CD4-positive, alpha-beta T cell treated with Interleukin-6 at 100 ng/mL for 8 hours (primary cell): ENCODE measurements around the gene DPEP1.
"Not testable (repeated sequence)": the region's sequence is repeated elsewhere in the genome, so short reads cannot be mapped to it uniquely, and the experiment has no call there.

Source experiments
- DNase-seq: peaks from one replicate; pipeline ENCODE4 v3.0.0-alpha.2; 2020; ENCODE audit warnings: mixed read lengths, low spot score

DPEP1 gene

GRCh38 chr16:89613231-89613953 is at the start of gene DPEP1:
TSS of gene DPEP1 (plus strand) at chr16:89613642. CDS start at chr16:89630411, 16,769 bp downstream.
- no peak for DNase-seq

DNA sequence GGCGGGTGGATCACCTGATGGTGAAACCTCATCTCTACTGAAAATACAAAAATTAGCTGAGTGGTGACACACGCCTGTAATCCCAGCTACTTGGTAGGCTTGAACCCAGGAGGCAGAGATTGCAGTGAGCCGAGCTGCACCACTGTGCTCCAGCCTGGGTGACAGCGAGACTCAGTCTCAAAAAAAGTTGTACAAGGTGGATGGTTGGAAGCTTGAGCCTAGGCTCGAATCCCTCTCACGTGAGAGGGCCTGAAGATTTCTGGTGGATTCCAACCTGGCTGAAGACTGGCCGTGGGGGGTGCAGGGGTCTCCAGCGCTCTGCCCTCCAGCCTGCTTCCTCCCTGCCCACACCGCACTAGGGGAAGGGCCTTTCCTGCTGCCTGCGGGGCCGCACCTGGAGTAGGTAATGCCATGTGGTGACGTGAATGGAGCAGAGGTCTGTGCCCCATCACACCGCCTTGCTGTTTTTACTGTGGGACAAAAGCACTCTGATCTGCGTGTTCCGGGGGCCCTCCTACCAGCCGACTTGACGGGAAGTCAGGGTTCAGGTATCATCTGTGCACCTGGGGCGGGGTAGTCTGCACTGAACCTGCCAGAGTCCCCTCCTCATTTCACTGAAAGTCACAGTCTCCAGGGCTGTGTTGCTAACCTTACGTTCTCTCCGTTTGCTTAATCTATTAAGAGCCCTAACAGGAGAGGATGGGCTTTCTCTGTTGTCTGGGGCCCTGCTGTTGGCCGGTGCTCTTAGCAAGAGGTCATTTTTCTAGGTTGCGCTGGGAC is 48.8 kb upstream of the DPEP1 start:
- no peak for DNase-seq

GRCh38 chr16:89565256-89565505 is 48.3 kb upstream of the DPEP1 start:
- DNase-seq = no peak

DNA sequence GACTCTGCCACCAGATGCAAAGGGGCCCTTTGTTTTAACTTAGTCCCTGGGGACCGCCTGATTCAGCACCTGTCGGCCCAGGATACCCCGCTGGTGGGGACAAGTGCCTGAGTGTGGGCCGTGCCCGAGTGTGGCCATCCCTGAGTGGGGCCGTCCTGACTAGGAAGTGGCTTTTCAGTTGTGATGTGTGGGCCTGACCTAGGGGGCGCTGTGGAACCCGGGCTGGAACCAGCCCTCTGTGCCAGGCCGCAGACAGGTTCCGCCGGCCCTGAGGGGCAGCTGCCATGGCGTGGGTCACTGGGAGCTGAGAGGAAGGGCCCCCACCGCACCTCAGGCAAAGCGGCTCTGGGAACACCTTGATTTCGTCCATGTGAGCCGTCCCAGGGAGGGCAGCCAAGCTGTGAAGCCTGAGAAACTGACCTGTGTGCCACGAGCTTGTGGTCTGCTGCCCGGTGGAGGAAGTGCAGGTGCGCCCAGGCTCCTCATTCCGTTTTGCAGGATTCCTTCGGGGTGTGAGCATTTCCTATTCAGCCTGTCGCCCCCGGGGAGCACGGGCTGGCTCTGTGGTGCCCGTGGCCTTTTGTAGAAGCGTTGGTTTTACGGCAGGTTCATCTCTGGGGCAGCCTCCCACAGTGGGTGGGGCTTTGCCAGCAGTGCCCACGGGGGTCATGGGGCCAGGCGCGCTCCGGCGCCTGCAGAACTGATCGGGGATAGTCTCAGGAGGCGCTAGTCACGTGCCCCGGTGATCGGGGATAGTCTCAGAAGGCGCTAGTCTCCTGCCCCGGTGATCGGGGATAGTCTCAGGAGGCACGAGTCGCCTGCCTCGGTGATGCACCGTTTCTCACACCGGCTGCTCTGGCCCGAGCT is 47.7 kb upstream of the DPEP1 start:
- peak; percentile 21 for DNase-seq

DNA sequence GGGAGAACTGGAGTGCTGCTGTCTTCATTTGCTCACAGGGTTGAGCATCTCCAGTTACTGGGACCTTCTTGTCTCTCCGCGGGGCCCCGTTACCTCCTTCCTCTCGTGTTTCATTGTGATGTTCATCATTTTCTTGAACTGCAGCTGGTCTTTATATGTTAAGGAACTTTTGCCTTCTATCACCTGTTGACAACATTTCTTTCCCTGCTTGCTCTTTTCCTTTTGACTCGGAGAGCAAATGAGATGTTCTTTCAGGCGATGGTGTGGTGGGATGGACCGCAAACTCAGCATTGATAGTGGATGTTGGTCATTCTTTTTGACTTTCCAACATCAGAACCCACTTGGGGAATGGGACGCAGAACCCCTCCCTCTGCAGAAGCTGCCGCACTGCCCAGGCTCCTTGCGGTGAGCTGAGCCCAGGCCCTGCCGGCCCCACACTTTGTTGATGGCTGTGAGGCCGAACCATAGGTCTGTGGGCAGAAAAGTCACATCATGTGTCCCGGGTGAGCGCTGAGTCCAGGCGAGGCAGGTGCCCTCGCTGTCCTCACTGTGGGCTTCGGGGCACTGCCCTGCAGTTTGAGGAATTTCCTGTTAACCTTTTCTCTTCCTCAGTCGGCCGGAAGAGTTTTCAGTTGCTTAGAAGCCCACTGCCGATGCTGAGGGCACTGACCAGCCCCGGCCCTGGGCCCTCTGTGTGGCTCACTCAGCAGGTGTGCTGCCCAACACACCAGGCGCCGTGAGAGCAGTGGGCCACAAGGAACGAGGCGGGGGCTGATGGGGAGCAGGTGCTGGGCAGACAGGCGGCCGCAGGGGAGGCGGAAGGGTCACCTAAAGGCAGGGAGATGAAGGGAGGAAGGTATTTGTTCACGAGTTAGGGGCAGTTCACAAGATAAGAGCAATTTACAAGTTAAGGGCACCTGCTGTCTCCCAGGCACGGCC is 45.5 kb upstream of the DPEP1 start:
- no peak for DNase-seq

DNA sequence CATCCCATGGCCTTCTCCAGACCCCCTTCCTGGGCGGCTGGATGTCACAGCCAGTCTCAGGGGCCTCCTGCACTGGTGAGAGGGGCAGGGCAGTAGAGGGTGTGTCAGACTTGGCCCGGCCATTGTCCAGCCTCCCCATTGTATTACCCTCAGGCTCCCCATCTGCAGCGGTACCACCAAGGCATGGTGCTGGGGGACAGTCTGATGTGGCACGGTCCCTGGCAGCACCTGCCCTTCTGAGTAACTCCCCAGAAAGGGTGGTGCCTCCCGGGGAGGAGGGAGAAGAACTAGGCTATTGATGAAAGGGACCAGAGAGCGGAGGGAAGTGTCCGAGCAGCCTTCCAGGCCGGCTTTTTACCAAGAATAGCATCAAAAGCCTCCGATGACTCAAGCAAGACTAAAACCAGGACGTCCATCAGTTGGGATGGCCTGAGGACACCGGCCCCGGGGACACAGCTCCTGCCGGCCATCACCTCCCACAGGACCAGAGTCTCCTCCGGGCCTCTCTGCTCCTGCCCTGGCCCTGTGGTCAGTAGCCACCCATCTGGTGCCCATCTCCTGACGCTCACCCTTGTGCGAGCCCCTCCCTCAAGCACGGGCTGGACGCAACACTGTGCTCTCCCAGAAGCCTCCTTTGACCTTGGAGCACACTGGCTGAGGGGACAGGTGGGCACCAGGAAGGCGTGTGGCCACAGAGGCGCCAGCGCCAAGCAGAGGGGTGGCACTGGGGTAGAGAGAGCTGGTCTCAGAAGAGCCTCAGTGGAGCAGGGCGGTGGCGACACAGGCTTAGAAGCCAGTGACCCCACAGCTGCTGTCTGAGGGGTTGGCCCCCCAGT is 43.7 kb upstream of the DPEP1 start:
- no peak for DNase-seq

DNA sequence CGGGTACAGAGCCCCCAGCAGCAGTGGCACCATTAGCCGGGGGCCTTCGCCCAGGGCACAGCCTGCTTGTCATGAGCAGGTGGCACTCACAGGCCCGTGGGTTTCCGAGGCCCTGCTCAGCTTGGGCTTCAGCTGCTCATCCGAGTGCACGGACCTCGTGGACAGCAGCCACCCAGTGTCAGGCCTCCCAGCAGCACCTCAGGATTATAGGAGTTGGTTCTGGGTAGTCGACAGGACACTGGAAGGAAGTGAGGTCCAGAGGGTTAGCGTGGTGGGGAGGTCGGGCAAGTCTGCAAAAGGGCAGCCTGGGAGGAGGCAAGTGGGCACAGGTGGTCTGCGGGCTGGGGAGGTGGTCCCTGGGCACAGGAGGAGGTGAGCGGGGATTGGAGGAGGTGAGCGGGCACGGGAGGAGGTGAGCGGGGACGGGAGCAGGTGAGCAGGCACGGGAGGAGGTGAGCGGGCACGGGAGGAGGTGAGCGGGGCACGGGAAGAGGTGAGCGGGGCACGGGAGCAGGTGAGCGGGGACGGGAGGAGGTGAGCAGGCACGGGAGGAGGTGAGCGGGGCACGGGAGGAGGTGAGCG is 43.0 kb upstream of the DPEP1 start:
- DNase-seq = no peak

DNA sequence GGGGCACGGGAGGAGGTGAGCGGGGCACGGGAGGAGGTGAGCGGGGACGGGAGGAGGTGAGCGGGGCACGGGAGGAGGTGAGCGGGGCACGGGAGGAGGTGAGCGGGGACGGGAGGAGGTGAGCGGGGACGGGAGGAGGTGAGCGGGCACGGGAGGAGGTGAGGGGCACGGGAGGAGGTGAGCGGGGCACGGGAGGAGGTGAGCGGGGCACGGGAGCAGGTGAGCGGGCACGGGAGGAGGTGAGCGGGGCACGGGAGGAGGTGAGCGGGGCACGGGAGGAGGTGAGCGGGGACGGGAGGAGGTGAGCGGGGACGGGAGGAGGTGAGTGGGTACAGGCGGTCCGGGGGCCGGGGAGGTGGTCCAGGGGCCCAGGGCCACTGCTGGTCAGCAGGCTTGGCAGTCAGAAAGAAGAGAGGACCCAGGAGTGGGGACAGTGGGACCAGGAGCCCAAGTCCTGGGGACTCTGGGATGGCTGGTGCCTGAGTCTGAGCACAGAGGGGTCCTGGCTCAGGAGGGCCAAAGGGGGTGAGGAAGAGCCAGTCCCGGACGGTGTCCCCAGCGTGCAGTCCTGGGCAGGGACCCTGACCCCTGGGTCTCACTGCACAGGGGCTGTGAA is 42.4 kb upstream of the DPEP1 start:
- DNase-seq = not testable (repeated sequence)

GRCh38 chr16:89571636-89572035 is 41.8 kb upstream of the DPEP1 start:
- no peak for DNase-seq

GRCh38 chr16:89572073-89572484 is 41.4 kb upstream of the DPEP1 start:
- DNase-seq = no peak

DNA sequence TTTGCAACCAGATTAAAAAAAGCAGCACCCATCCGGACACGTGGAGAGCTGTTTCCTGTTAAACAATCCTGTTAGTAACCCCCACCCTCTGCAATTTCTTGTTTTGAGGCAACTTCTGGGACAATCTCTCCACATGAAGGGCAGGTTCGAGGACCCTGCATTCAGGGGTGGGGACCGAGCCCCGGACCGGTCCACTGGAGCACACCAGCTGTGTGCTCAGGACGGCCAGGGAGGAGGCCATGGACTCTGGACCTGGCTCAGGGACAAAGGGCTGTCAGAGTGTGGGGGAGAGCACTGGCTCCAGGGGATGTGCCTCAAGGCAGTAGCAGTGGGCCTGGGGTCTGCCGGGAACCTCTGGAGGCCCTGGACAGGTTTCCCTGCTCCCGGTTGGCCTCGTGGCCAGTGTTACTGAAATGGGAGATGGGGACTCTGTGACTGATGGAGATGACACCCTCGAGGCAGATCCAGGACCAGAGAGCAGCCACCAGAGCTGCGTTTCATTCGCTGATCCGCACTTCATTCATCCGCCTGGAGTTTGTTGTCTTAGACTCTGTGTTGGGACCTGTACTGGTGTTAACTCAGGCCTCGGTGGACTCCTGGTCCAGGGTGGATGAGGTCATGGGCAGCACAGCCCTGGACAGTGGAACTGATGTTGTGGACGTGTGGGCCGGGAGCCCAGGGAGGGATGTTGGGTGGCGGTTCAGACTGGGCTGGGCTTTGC is 40.8 kb upstream of the DPEP1 start:
- no peak for DNase-seq

DNA sequence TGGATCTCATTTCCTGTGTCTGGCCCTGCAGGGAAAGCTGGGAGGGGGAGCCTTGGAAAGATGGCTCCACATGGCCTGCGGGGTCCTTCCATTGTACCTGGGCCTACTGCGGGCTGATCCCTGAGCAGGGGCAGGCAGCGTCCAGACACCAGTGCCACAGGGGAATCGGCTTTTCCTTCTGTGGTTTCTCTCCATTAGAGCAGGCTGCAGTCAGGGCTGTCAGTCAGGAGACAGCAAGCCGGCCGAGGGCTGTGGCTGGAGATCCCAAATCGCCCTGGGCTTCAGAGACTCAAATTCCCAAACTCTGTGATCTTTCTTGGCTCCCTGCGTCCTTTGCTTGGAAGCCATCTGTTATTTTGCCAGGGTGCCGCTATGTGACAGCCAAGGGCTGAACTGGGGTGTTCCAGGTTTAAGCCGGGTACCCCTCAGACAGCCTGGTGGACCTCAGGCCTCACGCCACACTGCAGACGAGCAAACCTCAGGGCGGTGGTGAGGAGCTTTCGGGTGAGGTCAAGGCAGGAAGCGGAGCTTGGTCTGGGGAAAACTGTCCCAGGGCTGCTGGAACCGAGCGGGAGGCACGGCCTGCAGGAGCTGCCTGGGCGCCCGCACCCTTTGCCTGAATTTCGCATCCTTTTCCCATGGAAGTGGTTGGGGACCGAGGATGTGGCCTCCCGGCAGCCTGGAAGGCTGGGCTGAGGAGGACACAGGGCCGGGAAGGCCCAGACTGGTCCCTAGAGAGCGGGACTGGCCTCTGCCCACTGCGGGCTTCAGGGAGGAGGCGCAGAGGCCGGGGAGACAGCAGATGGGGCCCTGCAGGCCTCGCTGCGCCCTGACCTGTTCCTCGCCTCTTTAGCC is 39.4 kb upstream of the DPEP1 start:
- no peak for DNase-seq

DNA sequence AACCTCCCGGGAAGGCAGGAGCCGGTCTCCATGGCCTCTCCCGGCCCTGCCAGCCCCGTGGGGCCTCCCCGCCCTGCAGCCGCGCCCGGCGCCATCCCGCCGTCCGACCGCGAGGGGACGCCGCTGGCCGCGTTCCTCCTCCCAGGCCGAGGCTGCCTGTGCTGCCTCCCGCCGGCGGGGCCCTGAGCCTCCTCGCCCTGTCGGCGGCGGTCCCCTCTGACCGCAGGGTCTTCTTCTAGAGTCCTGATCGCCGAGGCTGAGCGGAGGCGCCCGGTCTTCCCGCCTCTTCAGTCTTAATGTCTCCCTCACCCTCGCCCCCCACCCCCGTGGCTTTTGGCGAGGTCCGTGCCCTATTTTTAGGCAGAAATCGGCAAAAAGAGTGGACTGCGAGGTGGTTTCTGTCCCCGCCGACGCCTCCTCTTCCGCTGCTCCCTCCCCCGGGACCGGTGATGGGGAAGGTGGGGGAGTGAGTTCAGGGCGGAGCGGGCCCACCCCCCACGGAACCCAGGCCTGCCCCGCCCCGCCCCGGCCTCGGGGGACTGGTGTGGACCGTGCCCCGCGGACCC is 38.7 kb upstream of the DPEP1 start:
- DNase-seq = peak; percentile 44

DNA sequence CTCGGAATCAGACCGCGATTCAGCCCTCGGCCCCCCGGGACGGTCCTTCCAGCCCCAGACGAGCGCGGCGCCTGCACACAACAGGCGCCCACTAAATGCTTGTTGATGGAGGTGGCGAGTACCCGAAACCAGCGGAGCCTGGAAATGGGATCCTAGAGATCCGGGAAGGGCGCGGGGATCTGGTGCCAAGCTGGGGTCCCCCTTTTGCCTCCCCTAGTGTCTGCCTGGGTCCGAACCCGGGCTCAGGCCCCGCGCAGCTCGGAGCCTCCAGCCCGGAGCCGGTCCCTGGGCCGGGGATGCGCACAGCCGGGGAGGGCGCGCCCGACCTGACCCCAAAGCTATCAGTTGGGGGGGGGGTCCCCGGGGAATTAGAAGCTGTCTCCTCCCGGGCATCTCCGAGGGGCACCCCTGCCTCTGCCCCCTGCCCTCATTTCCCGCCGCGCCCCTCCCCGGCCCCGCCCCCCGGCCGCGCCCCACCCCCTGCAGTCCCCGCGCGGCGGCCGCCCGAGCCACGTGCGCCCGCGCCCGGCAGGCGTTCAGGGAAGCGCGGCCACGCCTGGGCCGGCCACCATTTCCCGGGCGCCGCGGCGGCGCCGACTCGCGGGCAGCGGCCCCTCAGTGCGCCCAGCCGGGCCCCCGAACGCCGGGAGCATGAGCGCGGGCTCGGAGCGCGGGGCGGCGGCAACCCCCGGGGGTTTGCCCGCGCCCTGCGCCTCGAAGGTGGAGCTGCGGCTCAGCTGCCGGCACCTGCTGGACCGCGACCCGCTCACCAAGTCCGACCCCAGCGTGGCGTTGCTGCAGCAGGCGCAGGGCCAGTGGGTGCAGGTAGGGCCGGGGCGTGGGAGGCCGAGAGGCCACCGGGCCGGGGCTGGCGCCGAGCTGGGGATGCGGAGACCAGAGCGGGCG is 37.9 kb upstream of the DPEP1 start, which contains the start of gene CPNE7:
TSS of gene CPNE7 (plus strand) at position 512 of the 906 bp plus-strand sequence. CDS start at position 652, 140 bp downstream.
- no peak for DNase-seq

DNA sequence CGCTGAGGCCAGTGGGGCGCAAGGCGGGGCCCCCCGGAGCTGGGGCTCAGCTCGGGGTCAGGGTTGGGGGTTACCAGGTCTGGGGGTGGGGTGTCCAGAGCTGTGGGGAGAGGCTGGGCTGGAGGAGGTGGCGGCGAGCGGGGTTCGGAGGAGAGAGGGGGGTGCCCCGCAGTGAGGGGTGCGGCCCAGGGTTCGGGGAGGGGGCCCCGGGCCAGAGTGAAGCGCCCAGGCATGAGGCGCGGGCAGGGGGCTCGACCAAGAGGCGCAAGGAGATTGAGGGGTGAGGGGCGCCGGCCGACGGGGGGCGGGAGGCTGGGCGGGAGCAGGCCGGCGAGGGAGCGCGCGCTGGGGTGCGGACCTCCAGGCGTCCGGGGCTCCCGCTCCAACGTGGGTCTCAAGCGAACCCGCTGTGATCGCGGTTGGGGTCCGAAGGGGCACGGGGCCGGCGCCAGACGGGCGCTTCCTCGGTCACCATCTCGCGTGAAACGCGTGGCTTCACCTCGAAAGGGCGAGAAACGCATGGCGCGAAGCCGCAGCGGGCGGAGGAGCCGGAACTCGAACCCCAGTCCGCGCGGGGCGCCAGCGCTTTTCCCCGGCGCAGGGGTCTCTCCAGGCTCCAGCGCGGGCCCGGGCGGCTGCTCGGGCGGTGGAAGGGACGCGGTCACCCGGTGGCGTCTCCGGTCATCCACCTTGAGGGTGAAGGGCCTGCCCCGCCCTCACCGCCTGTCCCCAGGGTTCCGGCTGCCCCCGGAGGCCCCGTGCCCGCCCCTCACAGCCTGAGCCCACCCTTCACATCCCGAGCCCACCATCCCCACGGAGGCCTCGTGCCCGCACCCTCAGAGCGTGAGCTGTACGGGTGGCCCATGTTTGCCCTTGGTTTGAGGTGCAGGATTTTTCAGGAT is 37.0 kb upstream of the DPEP1 start:
- no peak for DNase-seq
